ENCODE results near the gene CHPT1. TPM values are rescaled to one million over a fixed set of nuclear protein-coding genes. Genes with fewer than 3 reads are reported as not detected.

Gene CHPT1
- total and polyA plus RNA-seq, 2 donors (not counting 3 experiments of a cell fraction or from before 2014, with no cell fraction given), result 12.1 to 19.3 TPM

DNA sequence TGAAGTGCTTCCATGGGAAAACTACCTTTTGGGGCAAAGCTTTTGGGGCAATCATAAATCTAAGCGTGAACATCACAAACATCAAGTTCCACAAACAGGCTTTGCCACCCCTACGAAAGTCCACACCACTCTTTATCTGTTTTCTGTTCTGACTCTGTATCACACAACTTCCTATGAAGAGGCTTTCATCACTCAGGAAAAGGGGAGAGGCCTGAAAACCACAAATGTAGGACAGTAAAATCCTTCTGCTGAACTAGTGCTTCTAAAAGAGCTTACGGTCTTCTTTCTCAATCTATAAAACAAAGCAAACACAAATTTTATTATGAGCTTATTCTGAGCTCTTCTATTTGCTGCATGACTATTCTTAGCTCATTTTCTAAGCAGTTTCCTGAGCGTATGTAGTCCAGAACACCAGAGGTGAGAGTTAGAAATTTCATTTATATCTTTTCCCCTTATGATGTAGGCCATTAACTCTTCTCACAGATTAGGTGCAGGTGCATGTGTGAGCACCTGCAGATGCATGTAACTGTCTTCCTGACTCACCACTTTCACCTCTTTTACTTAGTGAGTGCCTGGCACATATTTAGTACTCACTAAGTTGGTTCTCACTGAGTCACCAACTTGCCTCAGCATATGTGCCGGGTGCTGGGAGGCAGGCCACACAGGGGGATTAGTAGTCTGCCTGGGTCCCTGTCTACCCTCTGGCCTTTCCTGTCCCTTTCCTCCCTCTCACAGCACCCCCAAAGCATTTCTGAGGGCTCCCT is 74.8 kb downstream of the CHPT1 start:
- H3K9me3 ChIP-seq (replicated peaks; ENCODE audit: control insufficient read depth, insufficient read depth, low read length), result no peaks in the 10 kb centered on the region
- dilution Hi-C loops (cut with MboI; ENCODE audit: extremely low pct_ligation_motif_present, low sequenced_read_pairs), result no loop called here
- H3K4me1 ChIP-seq (ENCODE audit: control insufficient read depth, extremely low read depth, insufficient read depth, low read length), result no peaks in the 10 kb centered on the region
- ChIA-PET POLR2A (no interaction called here), CTCF (interaction anchor here (0.9 to 3.1 kb wide), 9 partner anchors 8 to 713 kb away, joined by 3 to 149 read pairs (median 5); partner anchors contain the start of gene GNPTAB)
- no peak overlapping the region for H3K4me2 ChIP-seq (ENCODE audit: insufficient read depth, low read length)
- H4K20me1 ChIP-seq (replicated peaks; ENCODE audit: control insufficient read depth, extremely low read depth, insufficient read depth, low read length), result no peaks in the 10 kb centered on the region
- TF ChIP-seq CTCF (IDR thresholded peaks at IDR 0.05; ENCODE audit: extremely low read depth in 1 of 2, insufficient read depth in 1 of 2, low read depth in 1 of 2, low read length in 2 of 2) (no peak), FOS (IDR thresholded peaks at IDR 0.05; ENCODE audit: borderline replicate concordance, insufficient read depth, low read length) (no peak), MYC (IDR thresholded peaks at IDR 0.05; ENCODE audit: low read depth, low read length) (no peak), GATA2 (IDR thresholded peaks at IDR 0.05; ENCODE audit: insufficient read depth, insufficient read length, low read depth, low read length) (no peak), POLR2A (IDR thresholded peaks at IDR 0.05; ENCODE audit: low read depth, low read length) (no peak), JUN (IDR thresholded peaks at IDR 0.05; ENCODE audit: borderline replicate concordance, insufficient read depth, insufficient read length, low read depth) (no peak), EZH2 (IDR thresholded peaks at IDR 0.05; ENCODE audit: borderline replicate concordance, low read depth, low read length, severe bottlenecking) (no peak), POLR2AphosphoS5 (IDR thresholded peaks at IDR 0.05; ENCODE audit: insufficient read depth, low read depth, low read length) (no peak)
- TF ChIP-seq, protein P1, sequence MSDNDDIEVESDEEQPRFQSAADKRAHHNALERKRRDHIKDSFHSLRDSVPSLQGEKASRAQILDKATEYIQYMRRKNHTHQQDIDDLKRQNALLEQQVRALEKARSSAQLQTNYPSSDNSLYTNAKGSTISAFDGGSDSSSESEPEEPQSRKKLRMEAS (IDR thresholded peaks at IDR 0.05; ENCODE audit: insufficient read depth, insufficient read length), result no peak
- FAIRE-seq, result no peak
- no peak overlapping the region for H3K27ac ChIP-seq (ENCODE audit: insufficient read depth, low read depth, low read length)
- no TSS peak for BruUV-seq (replicated peaks)
- no peak for DNase-seq (ENCODE audit: low read depth, low spot score)
- H3K9ac ChIP-seq (replicated peaks; ENCODE audit: extremely low read depth, insufficient read depth, low read length), result no peak overlapping the region
- intact Hi-C loops (cut with micrococcal nuclease), result loop anchor here (10.0 kb wide), 1 partner anchor 353 kb away; the partner anchor contains the start of genes NUP37 and PARPBP
- no peak overlapping the region for H2AFZ ChIP-seq (ENCODE audit: low read depth, low read length)
- H3K9me1 ChIP-seq (replicated peaks; ENCODE audit: control insufficient read depth, extremely low read depth, insufficient read depth, low read length), result no peaks in the 10 kb centered on the region
- no peak overlapping the region for H3K4me3 ChIP-seq (replicated peaks in 1 of 3; ENCODE audit: insufficient read depth in 1 of 3, low read depth in 1 of 3, low read length in 3 of 3)
- no peaks in the 10 kb centered on the region for H3K36me3 ChIP-seq (ENCODE audit: control insufficient read depth in 2 of 2, extremely low read depth in 1 of 2, insufficient read depth in 2 of 2, low read length in 2 of 2)
- no peaks in the 10 kb centered on the region for H3K27me3 ChIP-seq (ENCODE audit: control insufficient read depth in 2 of 2, insufficient read depth in 2 of 2, low read length in 2 of 2)
- H3K79me2 ChIP-seq (ENCODE audit: control insufficient read depth, insufficient read depth, low read length), result no peaks in the 10 kb centered on the region

Measured in endothelial cell of umbilical vein (primary cell).